K562 (cell line): ENCODE measurements around the gene CRKL. TPM values are rescaled to one million over a fixed set of nuclear protein-coding genes. Genes with fewer than 3 reads are reported as not detected.

ENCODE experiments used
- ARID3A ChIP-seq: IDR thresholded peaks from 2 replicates; pipeline ENCODE4 v1.6.1; 2012; ENCODE audit warnings: low read depth, low read length, improper control_type of control experiment, borderline replicate concordance
- ATF1 ChIP-seq, 2 experiments: fragments of 450-650 bp in 1 of 2; IDR thresholded peaks; 2 replicates each; pipeline ENCODE4 v1.6.1; 2016; ENCODE audit warnings: missing compliant biosample characterization in 1 of 2, missing genetic modification characterization in 1 of 2
- CEBPZ ChIP-seq: fragments of 150-350 bp; IDR thresholded peaks from 2 replicates; pipeline ENCODE4 v1.6.1; 2014; ENCODE audit warnings: low read depth, mild to moderate bottlenecking, low read length, borderline replicate concordance
- FIP1L1 ChIP-seq: fragments of 200-400 bp; formaldehyde crosslinking; IDR thresholded peaks from 2 replicates; pipeline ENCODE4 v1.6.1; 2018; ENCODE audit warnings: mild to moderate bottlenecking, low read depth, low read length; ENCODE audit not compliant: poor library complexity, severe bottlenecking
- GTF2F1 ChIP-seq: IDR thresholded peaks from 2 replicates; pipeline ENCODE4 v1.6.1; 2011; ENCODE audit warnings: low read depth, low read length, improper control_type of control experiment
- JUND ChIP-seq, 2 experiments: IDR thresholded peaks; 2 replicates in 1 of 2; 3 replicates in 1 of 2; pipeline ENCODE4 v1.6.1; 2011; ENCODE audit warnings: borderline replicate concordance in 2 of 2, low read depth in 2 of 2, low read length in 2 of 2, improper control_type of control experiment in 1 of 2, missing biosample characterization in 1 of 2, missing genetic modification characterization in 1 of 2, missing genetic modification reagents in 1 of 2
- MCM2 ChIP-seq: fragments of 450-650 bp; IDR thresholded peaks from 2 replicates; pipeline ENCODE4 v1.6.1; 2017; ENCODE audit warnings: low read depth, mild to moderate bottlenecking
- RFX1 ChIP-seq: fragments of 450-650 bp; IDR thresholded peaks from 2 replicates; pipeline ENCODE4 v1.6.1; 2016; ENCODE audit warnings: mild to moderate bottlenecking, moderate library complexity
- SMAD3 ChIP-seq: fragments of 450-650 bp; formaldehyde crosslinking; conservative IDR thresholded peaks from 2 replicates; pipeline ENCODE4 v1.4.0; 2020; ENCODE audit warnings: mild to moderate bottlenecking
- SMARCB1 ChIP-seq: IDR thresholded peaks from 2 replicates; pipeline ENCODE4 v1.6.1; 2011; ENCODE audit warnings: improper control_type of control experiment, low read depth; ENCODE audit not compliant: insufficient read length
- SMARCE1 ChIP-seq: fragments of 450-650 bp; IDR thresholded peaks from 2 replicates; pipeline ENCODE4 v1.7.1; 2016; ENCODE audit warnings: mild to moderate bottlenecking
- SRSF3 ChIP-seq: fragments of 200-400 bp; formaldehyde crosslinking; IDR thresholded peaks from 2 replicates; pipeline ENCODE4 v1.6.1; 2016; ENCODE audit warnings: mild to moderate bottlenecking, low read length, moderate library complexity; ENCODE audit not compliant: insufficient read depth
- XRCC5 ChIP-seq: fragments of 200-400 bp; formaldehyde crosslinking; IDR thresholded peaks from 2 replicates; pipeline ENCODE4 v1.6.1; 2017; ENCODE audit warnings: low read depth, mild to moderate bottlenecking, low read length
- YBX1 ChIP-seq: fragments of 450-650 bp; IDR thresholded peaks from 2 replicates; pipeline ENCODE4 v1.7.1; 2016; ENCODE audit warnings: mild to moderate bottlenecking
- ZBED1 ChIP-seq: IDR thresholded peaks from 2 replicates; pipeline ENCODE4 v1.6.1; 2014
- ZBTB9 ChIP-seq: fragments of 450-650 bp; formaldehyde crosslinking; IDR thresholded peaks from 2 replicates; pipeline ENCODE4 v1.4.0; 2020; ENCODE audit warnings: mild to moderate bottlenecking, moderate library complexity
- ZKSCAN3 ChIP-seq: fragments of 250-450 bp; sonication (Bioruptor Pico); IDR thresholded peaks from 2 replicates; pipeline ENCODE4 v1.4.0; 2020
- ZKSCAN8 ChIP-seq: fragments of 200-800 bp; sonication (Bioruptor generic); IDR thresholded peaks from 2 replicates; pipeline ENCODE4 v1.6.1; 2016; ENCODE audit warnings: missing genetic modification characterization, missing compliant biosample characterization
- ZNF316 ChIP-seq: fragments of 450-650 bp; IDR thresholded peaks from 2 replicates; pipeline ENCODE4 v1.6.1; 2016
- polyA plus RNA-seq, 8 experiments: library from polyadenylated mRNA; depleted of rRNA in 4 of 8; stranded (reverse) in 5 of 8; unstranded in 3 of 8; fragments of >200 nt; fragmentation: Nextera tagmentation in 2 of 8; fragmentation: Illumina TruSeq in 1 of 8; extraction: Ambion mirVana in 2 of 8; extraction: Trizol in 1 of 8; gene quantifications; 2 replicates each; pipeline versions ENCODE4 v1.2.1 to v1.2.3, GENCODE V29; 2011 to 2014; ENCODE audit warnings: inconsistent platforms in 1 of 8, missing spikeins in 1 of 8
- total RNA-seq, 7 experiments: library from RNA; depleted of rRNA in 6 of 7; stranded (reverse); fragments of >200 nt in 6 of 7; fragmentation: Illumina TruSeq in 2 of 7; extraction: Trizol in 2 of 7; gene quantifications; 2 replicates each; pipeline versions ENCODE4 v1.2.1 to v1.2.3, GENCODE V29; 2011 to 2021; ENCODE audit warnings: low replicate concordance in 1 of 7
- TF ChIP-seq, protein P1 (sequence below): fragments of 450-650 bp; formaldehyde crosslinking; IDR thresholded peaks from 2 replicates; pipeline ENCODE4 v1.4.0; 2020; ENCODE audit warnings: mild to moderate bottlenecking, moderate library complexity

Gene CRKL
- total and polyA plus RNA-seq, 9 of the 15 experiments (the other 6 are each of a cell fraction or from before 2014, with no cell fraction given): 100 to 263 (median 124) TPM

DNA sequence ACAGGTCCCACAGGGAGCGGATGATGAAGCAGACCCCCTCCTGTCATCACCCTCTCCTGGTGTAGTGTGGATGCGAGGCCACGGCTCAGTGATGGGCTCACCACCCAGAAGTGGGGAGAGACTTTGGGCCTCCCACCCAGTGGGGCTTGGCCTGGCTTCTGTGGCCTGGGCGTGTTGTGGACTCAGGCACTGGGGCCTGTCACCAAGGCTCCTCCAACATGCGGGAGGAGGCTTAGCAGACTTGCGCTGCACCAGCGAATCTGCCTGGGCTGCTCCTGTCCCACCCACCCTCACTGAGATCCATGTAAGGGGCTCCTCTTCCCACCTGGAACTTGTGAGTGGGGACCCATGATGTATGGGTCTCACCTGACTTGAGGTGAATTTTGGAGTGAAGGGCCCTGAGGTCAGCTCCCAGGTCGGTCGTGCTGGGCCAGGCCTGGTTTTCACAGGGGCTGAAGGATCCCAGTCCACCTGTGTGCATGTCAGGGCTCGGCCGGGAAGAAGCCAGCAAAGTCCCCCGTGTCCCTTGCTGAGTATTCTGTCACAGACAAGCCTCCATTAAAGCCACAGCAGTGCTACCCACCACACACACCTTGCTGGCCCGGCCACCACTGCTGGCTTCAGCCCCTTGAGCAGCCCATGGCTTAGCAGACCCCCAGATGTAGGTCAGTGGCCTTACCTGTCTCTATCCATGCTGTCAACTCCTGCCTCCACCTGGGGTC, 80.5 kb downstream of the CRKL start (continued):
- no peak for TF ChIP-seq CEBPZ
- TF ChIP-seq ZBED1: no peak
- TF ChIP-seq RFX1: no peak
- TF ChIP-seq SRSF3: no peak
- no peak for TF ChIP-seq ARID3A
- TF ChIP-seq MCM2: no peak
- TF ChIP-seq XRCC5: no peak
- no peak for TF ChIP-seq ZBTB9 (CRISPR knock-in tag)
- TF ChIP-seq ZNF316: no peak
- TF ChIP-seq ZKSCAN8 (CRISPR knock-in tag): no peak
- no peak for TF ChIP-seq SMARCB1
- no peak for TF ChIP-seq ZKSCAN3
- TF ChIP-seq FIP1L1: no peak
- no peak for TF ChIP-seq ATF1 (CRISPR knock-in tag; IDR thresholded peaks at IDR 0.05)
- TF ChIP-seq ATF1 (tag; IDR thresholded peaks at IDR 0.05): no peak
- TF ChIP-seq, protein P1, sequence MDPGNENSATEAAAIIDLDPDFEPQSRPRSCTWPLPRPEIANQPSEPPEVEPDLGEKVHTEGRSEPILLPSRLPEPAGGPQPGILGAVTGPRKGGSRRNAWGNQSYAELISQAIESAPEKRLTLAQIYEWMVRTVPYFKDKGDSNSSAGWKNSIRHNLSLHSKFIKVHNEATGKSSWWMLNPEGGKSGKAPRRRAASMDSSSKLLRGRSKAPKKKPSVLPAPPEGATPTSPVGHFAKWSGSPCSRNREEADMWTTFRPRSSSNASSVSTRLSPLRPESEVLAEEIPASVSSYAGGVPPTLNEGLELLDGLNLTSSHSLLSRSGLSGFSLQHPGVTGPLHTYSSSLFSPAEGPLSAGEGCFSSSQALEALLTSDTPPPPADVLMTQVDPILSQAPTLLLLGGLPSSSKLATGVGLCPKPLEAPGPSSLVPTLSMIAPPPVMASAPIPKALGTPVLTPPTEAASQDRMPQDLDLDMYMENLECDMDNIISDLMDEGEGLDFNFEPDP (CRISPR knock-in tag): peak; percentile 43; the same call in 1 of the 2 replicates
- TF ChIP-seq YBX1: no peak
- TF ChIP-seq GTF2F1: 0 out of 2 replicates have a peak, but pooled peaks have one; percentile 13
- 0 out of 2 replicates have a peak, but pooled peaks have one; percentile 6 for TF ChIP-seq JUND (IDR thresholded peaks at IDR 0.05; ENCODE audit: borderline replicate concordance, low read depth, low read length)
- TF ChIP-seq JUND (tag; IDR thresholded peaks at IDR 0.05; ENCODE audit: borderline replicate concordance, low read depth, low read length): no peak
- 0 out of 2 replicates have a peak, but pooled peaks have one; percentile 44 for TF ChIP-seq SMAD3 (CRISPR knock-in tag)
- no peak for TF ChIP-seq SMARCE1
